Measurements from ENCODE around the gene STXBP5L. TPM values are rescaled to one million over a fixed set of nuclear protein-coding genes. Genes with fewer than 3 reads are reported as not detected.

Gene STXBP5L
- total RNA-seq, 2 donors from 2014 or later = 0.97 to 3.6 TPM

DNA sequence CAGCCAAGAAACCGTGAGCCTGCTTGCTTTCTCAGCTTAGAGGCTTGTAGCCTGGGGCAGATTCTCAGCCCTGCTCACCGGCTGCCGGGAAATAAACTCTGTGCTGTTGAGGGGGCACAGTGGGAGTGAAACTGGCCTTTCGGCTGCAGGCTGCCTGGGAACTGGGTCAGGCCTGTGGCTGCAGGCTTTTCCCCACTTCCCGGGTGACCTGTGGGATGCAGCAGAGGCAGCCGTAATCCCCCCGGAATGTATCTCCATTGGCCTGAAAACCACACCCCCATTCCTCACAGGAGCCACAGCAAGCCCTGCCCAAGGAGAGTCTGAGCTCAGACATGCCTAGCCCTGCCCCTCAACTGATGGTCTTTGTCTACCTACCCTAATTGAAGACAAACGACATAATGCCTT, 110.9 kb downstream of the STXBP5L start:
- DNase-seq = peak; percentile 63
- H3K36me3 ChIP-seq (ENCODE audit: control insufficient read depth, insufficient read depth, low read length) = no peaks in the 10 kb centered on the region

DNA sequence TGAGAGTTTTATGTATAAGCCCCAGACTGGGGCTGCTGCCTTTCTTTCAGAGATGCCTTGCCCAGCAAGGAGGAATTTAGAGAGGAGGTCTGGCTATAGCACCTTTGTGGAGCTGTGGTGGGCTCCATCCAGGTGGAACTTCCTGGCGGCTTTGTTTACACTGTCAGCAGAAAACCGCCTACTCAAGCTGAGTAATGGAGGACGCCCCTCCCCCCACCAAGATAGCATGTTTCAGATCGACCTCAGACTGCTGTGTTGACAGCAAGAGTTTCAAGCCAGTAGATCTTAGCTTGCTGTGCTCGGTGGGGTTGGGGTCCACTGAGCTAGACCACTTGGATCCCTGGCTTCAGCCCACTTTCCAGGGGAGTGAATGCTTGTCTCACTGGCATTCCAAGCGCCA, 155.6 kb downstream of the STXBP5L start:
- no peaks in the 10 kb centered on the region for H3K9me3 Mint-ChIP-seq
- TF ChIP-seq, protein P1, sequence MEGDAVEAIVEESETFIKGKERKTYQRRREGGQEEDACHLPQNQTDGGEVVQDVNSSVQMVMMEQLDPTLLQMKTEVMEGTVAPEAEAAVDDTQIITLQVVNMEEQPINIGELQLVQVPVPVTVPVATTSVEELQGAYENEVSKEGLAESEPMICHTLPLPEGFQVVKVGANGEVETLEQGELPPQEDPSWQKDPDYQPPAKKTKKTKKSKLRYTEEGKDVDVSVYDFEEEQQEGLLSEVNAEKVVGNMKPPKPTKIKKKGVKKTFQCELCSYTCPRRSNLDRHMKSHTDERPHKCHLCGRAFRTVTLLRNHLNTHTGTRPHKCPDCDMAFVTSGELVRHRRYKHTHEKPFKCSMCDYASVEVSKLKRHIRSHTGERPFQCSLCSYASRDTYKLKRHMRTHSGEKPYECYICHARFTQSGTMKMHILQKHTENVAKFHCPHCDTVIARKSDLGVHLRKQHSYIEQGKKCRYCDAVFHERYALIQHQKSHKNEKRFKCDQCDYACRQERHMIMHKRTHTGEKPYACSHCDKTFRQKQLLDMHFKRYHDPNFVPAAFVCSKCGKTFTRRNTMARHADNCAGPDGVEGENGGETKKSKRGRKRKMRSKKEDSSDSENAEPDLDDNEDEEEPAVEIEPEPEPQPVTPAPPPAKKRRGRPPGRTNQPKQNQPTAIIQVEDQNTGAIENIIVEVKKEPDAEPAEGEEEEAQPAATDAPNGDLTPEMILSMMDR (conservative IDR thresholded peaks at IDR 0.05) = no peak
- DNase-seq = peak; percentile 67
- H3K36me3 Mint-ChIP-seq (ENCODE audit: low read depth) = no peaks in the 10 kb centered on the region
- no peak overlapping the region for H3K27ac ChIP-seq (ENCODE audit: low read depth, low read length)
- no peaks in the 10 kb centered on the region for H3K36me3 ChIP-seq (ENCODE audit: control insufficient read depth, insufficient read depth, low read length)
- H3K4me1 Mint-ChIP-seq = no peaks in the 10 kb centered on the region
- H3K27me3 ChIP-seq (ENCODE audit: control insufficient read depth, insufficient read depth, low read length, poor library complexity, severe bottlenecking) = no peaks in the 10 kb centered on the region
- H3K9me3 ChIP-seq (ENCODE audit: control insufficient read depth, low read length) = no peaks in the 10 kb centered on the region
- 78 to 93% methylated on average over 3 to 6 of the region's 6 CpGs for WGBS, 2 experiments (ENCODE audit: insufficient coverage in 1 of 2, insufficient read length in 1 of 2)
- no peak overlapping the region for H3K9ac ChIP-seq (ENCODE audit: extremely low read depth, low read length, poor library complexity, severe bottlenecking)
- H3K4me3 Mint-ChIP-seq = no peak overlapping the region
- H3K4me1 ChIP-seq (ENCODE audit: control insufficient read depth, insufficient read depth, low read length) = no peaks in the 10 kb centered on the region
- no peak overlapping the region for H3K27ac Mint-ChIP-seq
- H3K4me3 ChIP-seq (ENCODE audit: low read length) = no peak overlapping the region
- H3K27me3 Mint-ChIP-seq (ENCODE audit: insufficient read depth) = peaks cover 4% of the 10 kb centered on the region

More for the DNA sequence above, 110.9 kb downstream of the STXBP5L start:
- no peak overlapping the region for H3K4me3 ChIP-seq (ENCODE audit: low read length)
- no peaks in the 10 kb centered on the region for H3K36me3 Mint-ChIP-seq (ENCODE audit: low read depth)
- 83 to 100% methylated on average over 2 to 8 of the region's 8 CpGs for WGBS, 2 experiments (ENCODE audit: insufficient coverage in 1 of 2, insufficient read length in 1 of 2)
- H3K27me3 ChIP-seq (ENCODE audit: control insufficient read depth, insufficient read depth, low read length, poor library complexity, severe bottlenecking) = peaks cover 25% of the 10 kb centered on the region
- TF ChIP-seq, protein P1 (conservative IDR thresholded peaks at IDR 0.05) = no peak
- no peaks in the 10 kb centered on the region for H3K4me1 ChIP-seq (ENCODE audit: control insufficient read depth, insufficient read depth, low read length)
- no peak overlapping the region for H3K4me3 Mint-ChIP-seq
- H3K9me3 ChIP-seq (ENCODE audit: control insufficient read depth, low read length) = peaks cover 8% of the 10 kb centered on the region
- peaks cover 4% of the 10 kb centered on the region for H3K4me1 Mint-ChIP-seq
- no peak overlapping the region for H3K27ac Mint-ChIP-seq
- peaks cover 27% of the 10 kb centered on the region for H3K27me3 Mint-ChIP-seq (ENCODE audit: insufficient read depth)
- no peak overlapping the region for H3K27ac ChIP-seq (ENCODE audit: low read depth, low read length)
- no peak overlapping the region for H3K9ac ChIP-seq (ENCODE audit: extremely low read depth, low read length, poor library complexity, severe bottlenecking)
- H3K9me3 Mint-ChIP-seq = peaks cover 7% of the 10 kb centered on the region

DNA sequence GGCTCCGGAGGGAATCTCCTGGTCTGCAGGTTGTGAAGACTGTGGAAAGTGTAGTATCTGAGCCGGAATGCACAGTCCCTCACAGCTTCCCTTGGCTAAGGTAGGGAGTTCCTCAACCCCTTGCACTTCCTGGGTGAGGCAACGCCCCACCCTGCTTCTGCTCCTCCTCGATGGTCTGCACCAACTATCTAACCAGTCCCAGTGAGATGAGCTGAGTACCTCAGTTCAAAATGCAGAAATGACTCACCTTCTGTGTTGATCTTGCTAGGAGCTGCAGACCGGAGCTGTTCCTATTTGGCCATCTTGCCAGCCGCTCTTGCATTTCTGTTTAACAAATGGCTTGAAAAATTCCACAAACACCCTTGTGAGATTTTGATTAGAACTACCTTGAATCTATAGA, 156.1 kb downstream of the STXBP5L start:
- TF ChIP-seq, protein P1 (conservative IDR thresholded peaks at IDR 0.05) = no peak
- peaks cover 3% of the 10 kb centered on the region for H3K27me3 Mint-ChIP-seq (ENCODE audit: insufficient read depth)
- no peak overlapping the region for H3K4me3 Mint-ChIP-seq
- no peak overlapping the region for H3K4me3 ChIP-seq (ENCODE audit: low read length)
- no peaks in the 10 kb centered on the region for H3K4me1 ChIP-seq (ENCODE audit: control insufficient read depth, insufficient read depth, low read length)
- H3K27me3 ChIP-seq (ENCODE audit: control insufficient read depth, insufficient read depth, low read length, poor library complexity, severe bottlenecking) = no peaks in the 10 kb centered on the region
- no peaks in the 10 kb centered on the region for H3K4me1 Mint-ChIP-seq
- no peak for DNase-seq
- no peaks in the 10 kb centered on the region for H3K36me3 ChIP-seq (ENCODE audit: control insufficient read depth, insufficient read depth, low read length)
- H3K9me3 Mint-ChIP-seq = no peaks in the 10 kb centered on the region
- no peaks in the 10 kb centered on the region for H3K9me3 ChIP-seq (ENCODE audit: control insufficient read depth, low read length)
- H3K36me3 Mint-ChIP-seq (ENCODE audit: low read depth) = no peaks in the 10 kb centered on the region
- no peak overlapping the region for H3K27ac ChIP-seq (ENCODE audit: low read depth, low read length)
- no peak overlapping the region for H3K9ac ChIP-seq (ENCODE audit: extremely low read depth, low read length, poor library complexity, severe bottlenecking)
- no peak overlapping the region for H3K27ac Mint-ChIP-seq
- WGBS, 2 experiments (ENCODE audit: insufficient coverage in 1 of 2, insufficient read length in 1 of 2) = 89 to 94% methylated on average over 3 to 6 of the region's 6 CpGs
